Peyer's patch (tissue), 4 donors: ENCODE results near the gene UNC5B.

Experiments used
- POLR2A ChIP-seq, 2 donors: fragments of 450-650 bp; IDR thresholded peaks; one replicate each; pipeline ENCODE4 v1.5.1; 2017; ENCODE audit warnings: antibody characterized with exemption in 2 of 2, mild to moderate bottlenecking in 2 of 2, moderate library complexity in 2 of 2
- TF ChIP-seq, protein P1 (sequence below), 6 experiments: fragments of 450-650 bp in 4 of 6; fragments of 200-600 bp in 2 of 6; sonication (generic) in 1 of 6; IDR thresholded peaks; one replicate each; pipeline ENCODE4 v1.5.1; 2017 to 2019; ENCODE audit warnings: antibody characterized with exemption in 6 of 6, mild to moderate bottlenecking in 3 of 6, moderate library complexity in 1 of 6

- TF ChIP-seq POLR2A (IDR thresholded peaks at IDR 0.05) = no peak
- TF ChIP-seq, protein P1, sequence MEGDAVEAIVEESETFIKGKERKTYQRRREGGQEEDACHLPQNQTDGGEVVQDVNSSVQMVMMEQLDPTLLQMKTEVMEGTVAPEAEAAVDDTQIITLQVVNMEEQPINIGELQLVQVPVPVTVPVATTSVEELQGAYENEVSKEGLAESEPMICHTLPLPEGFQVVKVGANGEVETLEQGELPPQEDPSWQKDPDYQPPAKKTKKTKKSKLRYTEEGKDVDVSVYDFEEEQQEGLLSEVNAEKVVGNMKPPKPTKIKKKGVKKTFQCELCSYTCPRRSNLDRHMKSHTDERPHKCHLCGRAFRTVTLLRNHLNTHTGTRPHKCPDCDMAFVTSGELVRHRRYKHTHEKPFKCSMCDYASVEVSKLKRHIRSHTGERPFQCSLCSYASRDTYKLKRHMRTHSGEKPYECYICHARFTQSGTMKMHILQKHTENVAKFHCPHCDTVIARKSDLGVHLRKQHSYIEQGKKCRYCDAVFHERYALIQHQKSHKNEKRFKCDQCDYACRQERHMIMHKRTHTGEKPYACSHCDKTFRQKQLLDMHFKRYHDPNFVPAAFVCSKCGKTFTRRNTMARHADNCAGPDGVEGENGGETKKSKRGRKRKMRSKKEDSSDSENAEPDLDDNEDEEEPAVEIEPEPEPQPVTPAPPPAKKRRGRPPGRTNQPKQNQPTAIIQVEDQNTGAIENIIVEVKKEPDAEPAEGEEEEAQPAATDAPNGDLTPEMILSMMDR (IDR thresholded peaks at IDR 0.05) = no peak
These were observed 27.0 kb downstream of the UNC5B start for GRCh38 chr10:71239131-71239915.
